ENCODE results near the gene CERS6. TPM values are rescaled to one million over a fixed set of nuclear protein-coding genes. Genes with fewer than 3 reads are reported as not detected.

CERS6 gene
- total RNA-seq, 1 experiment from 2014 or later, result 17.3 TPM

- no peaks in the 10 kb centered on the region for H3K27me3 Mint-ChIP-seq (ENCODE audit: low read depth)
- no peaks in the 10 kb centered on the region for H3K36me3 Mint-ChIP-seq
- TF ChIP-seq ATF1 (CRISPR knock-in tag; IDR thresholded peaks at IDR 0.05), result no peak
- TF ChIP-seq ELF4 (CRISPR knock-in tag; IDR thresholded peaks at IDR 0.05; ENCODE audit: low read depth), result no peak
- no peak for TF ChIP-seq ZNF671 (CRISPR knock-in tag; IDR thresholded peaks at IDR 0.05)
- no peak for TF ChIP-seq ARID4B (CRISPR knock-in tag; IDR thresholded peaks at IDR 0.05; ENCODE audit: borderline replicate concordance)
- ChIA-PET POLR2A (no interaction called here), CTCF (no interaction called here)
- ATAC-seq (no peak; the same call in 1 of the 2 replicates), DNase-seq (ENCODE audit: low spot score) (no peak)
- H3K4me1 Mint-ChIP-seq, result peaks cover 17% of the 10 kb centered on the region
- H3K4me3 Mint-ChIP-seq, result no peak overlapping the region
- H3K9me3 Mint-ChIP-seq, result no peaks in the 10 kb centered on the region
- no peak overlapping the region for H3K27ac Mint-ChIP-seq
Measured at GRCh38 chr2:168667156-168667555, 211.1 kb downstream of the CERS6 start.

GRCh38 chr2:168669151-168669550 is 213.1 kb downstream of the CERS6 start:
- Mint-ChIP-seq H3K27ac (no peak overlapping the region), H3K4me3 (no peak overlapping the region), H3K36me3 (no peaks in the 10 kb centered on the region), H3K27me3 (ENCODE audit: low read depth) (no peaks in the 10 kb centered on the region), H3K9me3 (no peaks in the 10 kb centered on the region), H3K4me1 (peaks cover 10% of the 10 kb centered on the region; the same call in 1 of the 2 replicates)
- POLR2A ChIA-PET, result no interaction called here
- DNase-seq (ENCODE audit: low spot score) (no peak), ATAC-seq (no peak)
- CTCF ChIA-PET, result no interaction called here
- TF ChIP-seq CTCF (IDR thresholded peaks at IDR 0.05), result no peak
- TF ChIP-seq CDX4 (CRISPR knock-in tag; IDR thresholded peaks at IDR 0.05; ENCODE audit: borderline replicate concordance), result no peak
- TF ChIP-seq NR3C1 (CRISPR knock-in tag; conservative IDR thresholded peaks at IDR 0.05; ENCODE audit: low read depth), result no peak
- no peak for TF ChIP-seq ZNF512 (CRISPR knock-in tag; IDR thresholded peaks at IDR 0.05; ENCODE audit: borderline replicate concordance)
- no peak for TF ChIP-seq ARID4B (CRISPR knock-in tag; IDR thresholded peaks at IDR 0.05; ENCODE audit: borderline replicate concordance)
- TF ChIP-seq ZNF121 (CRISPR knock-in tag; IDR thresholded peaks at IDR 0.05), result no peak
- no peak for TF ChIP-seq RELA (CRISPR knock-in tag; IDR thresholded peaks at IDR 0.05; ENCODE audit: borderline replicate concordance)
- no peak for TF ChIP-seq ZNF671 (CRISPR knock-in tag; IDR thresholded peaks at IDR 0.05)
- no peak for TF ChIP-seq ZNF281 (CRISPR knock-in tag; IDR thresholded peaks at IDR 0.05)
- TF ChIP-seq GRHL2 (CRISPR knock-in tag; IDR thresholded peaks at IDR 0.05; ENCODE audit: insufficient replicate concordance, severe bottlenecking), result no peak
- no peak for TF ChIP-seq E2F1 (CRISPR knock-in tag; IDR thresholded peaks at IDR 0.05)
- TF ChIP-seq PREB (CRISPR knock-in tag; IDR thresholded peaks at IDR 0.05; ENCODE audit: borderline replicate concordance), result no peak
- no peak for TF ChIP-seq ZNF138 (CRISPR knock-in tag; conservative IDR thresholded peaks at IDR 0.05)

Measured in WTC11 (cell line).